GM21717 (cell line): ENCODE measurements around the gene STX12.
A peak's percentile ranks its signal among the peaks of the same experiment; 100 is the strongest.

Experiments used
- ATAC-seq: cut with Tn5 transposase; IDR thresholded peaks from one replicate; pipeline ENCODE4 v1.9.1; 2021; ENCODE audit warnings: mild to moderate bottlenecking, moderate library complexity; ENCODE audit not compliant: unreplicated experiment

Gene STX12

GRCh38 chr1:27772932-27773825, at the start of gene STX12:
Gene STX12 (plus strand): TSS chr1:27773219. CDS start chr1:27773308, 89 bp downstream.
- ATAC-seq, result peak; percentile 92

GRCh38 chr1:27724961-27725373, 48.1 kb upstream of the STX12 start:
- ATAC-seq, result no peak

- peak; percentile 92 for ATAC-seq
Observed at GRCh38 chr1:27725374-27726172, 47.4 kb upstream of the STX12 start, which contains the start of gene FAM76A. Gene FAM76A (plus strand): TSS chr1:27725961. CDS start chr1:27726081, 120 bp downstream.

GRCh38 chr1:27726173-27727044, 46.6 kb upstream of the STX12 start:
- ATAC-seq, result peak; percentile 23

GRCh38 chr1:27727126-27727525, 45.9 kb upstream of the STX12 start:
- ATAC-seq, result no peak

- no peak for ATAC-seq
Observed at GRCh38 chr1:27736252-27736651, 36.8 kb upstream of the STX12 start.

- ATAC-seq, result no peak
Observed at GRCh38 chr1:27741121-27741520, 31.9 kb upstream of the STX12 start.

GRCh38 chr1:27744556-27744955, 28.5 kb upstream of the STX12 start:
- no peak for ATAC-seq

GRCh38 chr1:27745466-27745865, 27.6 kb upstream of the STX12 start:
- ATAC-seq, result no peak

- ATAC-seq, result no peak
Observed at GRCh38 chr1:27752360-27752759, 20.7 kb upstream of the STX12 start.

GRCh38 chr1:27755286-27755685, 17.7 kb upstream of the STX12 start:
- no peak for ATAC-seq

- no peak for ATAC-seq
Observed at GRCh38 chr1:27755865-27756264, 17.2 kb upstream of the STX12 start.

- no peak for ATAC-seq
Observed at GRCh38 chr1:27759236-27759635, 13.8 kb upstream of the STX12 start.

GRCh38 chr1:27760426-27760825, 12.6 kb upstream of the STX12 start:
- no peak for ATAC-seq

- no peak for ATAC-seq
Observed at GRCh38 chr1:27762033-27762432, 11.0 kb upstream of the STX12 start.

GRCh38 chr1:27763358-27763757, 9.7 kb upstream of the STX12 start:
- ATAC-seq, result no peak

- ATAC-seq, result no peak
Observed at GRCh38 chr1:27770293-27770830, 2.7 kb upstream of the STX12 start.

GRCh38 chr1:27772036-27772931, 735 bp upstream of the STX12 start:
- no peak for ATAC-seq

GRCh38 chr1:27773826-27774445, 917 bp downstream of the STX12 start:
- ATAC-seq, result peak; percentile 7
